ENCODE data around the gene FHOD3. TPM values are rescaled to one million over a fixed set of nuclear protein-coding genes. Genes with fewer than 3 reads are reported as not detected.

FHOD3 gene
- total and polyA plus RNA-seq, 2 of the 13 experiments (the other 11 are each of a cell fraction or from before 2014, with no cell fraction given), result 0.07 TPM; not detected in 1

- peaks cover 0 to 12% of the 10 kb centered on the region in 2 experiments; a peak in 2 of 5 replicates for H3K36me3 ChIP-seq (replicated peaks in 1 of 2; ENCODE audit: control insufficient read depth in 1 of 2, insufficient read depth in 2 of 2, low read length in 2 of 2)
- CTCF ChIA-PET (ENCODE audit: low intra/inter-chr PET ratio, low total read pairs), result no interaction called here
- no peak for DNase-seq (ENCODE audit: low spot score)
- H3K27ac ChIP-seq (ENCODE audit: extremely low read length, insufficient read depth, low read length), result no peak overlapping the region
- no peak overlapping the region for H3K4me2 ChIP-seq (ENCODE audit: low read depth, low read length)
- H3K9ac ChIP-seq (ENCODE audit: insufficient read depth, low read depth, low read length), result no peak overlapping the region
- no peaks in the 10 kb centered on the region for H3K4me1 ChIP-seq (ENCODE audit: insufficient read depth, low read length)
- FAIRE-seq, result no peak
- BruUV-seq (replicated peaks), result no TSS peak
- no peak overlapping the region for H3K4me3 ChIP-seq (replicated peaks in 1 of 3; ENCODE audit: insufficient read depth in 1 of 3, low read depth in 2 of 3, low read length in 3 of 3)
- no peaks in the 10 kb centered on the region for H3K27me3 ChIP-seq (ENCODE audit: control insufficient read depth in 1 of 2, insufficient read depth in 2 of 2, low read length in 2 of 2)
- ATAC-seq, result no peak
- H3K9me3 ChIP-seq (ENCODE audit: low read length), result no peaks in the 10 kb centered on the region
- no peak for TF ChIP-seq ZNF264 (CRISPR knock-in tag; IDR thresholded peaks at IDR 0.05)
- no peak for TF ChIP-seq JDP2 (CRISPR knock-in tag; IDR thresholded peaks at IDR 0.05; ENCODE audit: borderline replicate concordance)
- TF ChIP-seq ZNF552 (CRISPR knock-in tag; IDR thresholded peaks at IDR 0.05; ENCODE audit: borderline replicate concordance), result no peak
- POLR2A ChIA-PET, result no interaction called here
- H4K20me1 ChIP-seq (ENCODE audit: insufficient read depth, low read length), result no peaks in the 10 kb centered on the region
- no peak overlapping the region for H2AFZ ChIP-seq (ENCODE audit: low read length)
- H3K79me2 ChIP-seq (ENCODE audit: insufficient read depth, low read length), result no peaks in the 10 kb centered on the region
- intact Hi-C loops (cut with micrococcal nuclease; ENCODE audit: unreplicated experiment) (no loop called here), in situ Hi-C loops (cut with HindIII; ENCODE audit: extremely low pct_ligation_motif_present, low pct_unique_long_range_greater_than_20kb) (no loop called here)
- WGBS (ENCODE audit: low lambda C conversion rate), result 94% methylated on average over 8 of the region's 8 CpGs
Observed at GRCh38 chr18:36273347-36273746, 24.2 kb upstream of the FHOD3 start.

GRCh38 chr18:36274083-36274715 lies 23.3 kb upstream of the FHOD3 start:
- BruUV-seq (replicated peaks), result no TSS peak
- Histone ChIP-seq H3K9ac (ENCODE audit: insufficient read depth, low read depth, low read length) (no peak overlapping the region), H3K4me2 (ENCODE audit: low read depth, low read length) (no peak overlapping the region), H3K4me1 (ENCODE audit: insufficient read depth, low read length) (no peaks in the 10 kb centered on the region), H3K9me3 (ENCODE audit: low read length) (no peaks in the 10 kb centered on the region), H4K20me1 (ENCODE audit: insufficient read depth, low read length) (no peaks in the 10 kb centered on the region), H2AFZ (ENCODE audit: low read length) (no peak overlapping the region), H3K79me2 (ENCODE audit: insufficient read depth, low read length) (no peaks in the 10 kb centered on the region), H3K27me3 (ENCODE audit: control insufficient read depth in 1 of 2, insufficient read depth in 2 of 2, low read length in 2 of 2) (no peaks in the 10 kb centered on the region), H3K36me3 (replicated peaks in 1 of 2; ENCODE audit: control insufficient read depth in 1 of 2, insufficient read depth in 2 of 2, low read length in 2 of 2) (peaks cover 0 to 4% of the 10 kb centered on the region in 2 experiments; a peak in 2 of 5 replicates), H3K27ac (ENCODE audit: extremely low read length, insufficient read depth, low read length) (no peak overlapping the region), H3K4me3 (replicated peaks in 1 of 3; ENCODE audit: insufficient read depth in 1 of 3, low read depth in 2 of 3, low read length in 3 of 3) (no peak overlapping the region)
- WGBS (ENCODE audit: low lambda C conversion rate), result 97% methylated on average over 8 of the region's 8 CpGs
- POLR2A ChIA-PET, result no interaction called here
- no peak for ATAC-seq
- intact Hi-C loops (cut with micrococcal nuclease; ENCODE audit: unreplicated experiment), result no loop called here
- no peak for DNase-seq (ENCODE audit: low spot score)
- CTCF ChIA-PET (ENCODE audit: low intra/inter-chr PET ratio, low total read pairs), result no interaction called here
- FAIRE-seq, result no peak
- in situ Hi-C loops (cut with HindIII; ENCODE audit: extremely low pct_ligation_motif_present, low pct_unique_long_range_greater_than_20kb), result no loop called here
- TF ChIP-seq EHMT2 (IDR thresholded peaks at IDR 0.05; ENCODE audit: borderline replicate concordance, low read depth, low read length) (no peak), KLF15 (CRISPR knock-in tag; IDR thresholded peaks at IDR 0.05; ENCODE audit: borderline replicate concordance) (no peak), TRAFD1 (CRISPR knock-in tag; IDR thresholded peaks at IDR 0.05; ENCODE audit: borderline replicate concordance) (no peak), TAF1 (CRISPR knock-in tag; IDR thresholded peaks at IDR 0.05) (no peak), DMTF1 (CRISPR knock-in tag; IDR thresholded peaks at IDR 0.05) (no peak), ARHGAP35 (CRISPR knock-in tag; IDR thresholded peaks at IDR 0.05; ENCODE audit: borderline replicate concordance) (no peak), ELK4 (CRISPR knock-in tag; IDR thresholded peaks at IDR 0.05; ENCODE audit: borderline replicate concordance) (no peak)

All from HepG2 (cell line).